ENCODE measurements around the gene TOPAZ1. TPM values are rescaled to one million over a fixed set of nuclear protein-coding genes. Genes with fewer than 3 reads are reported as not detected.

TOPAZ1 gene
- total RNA-seq, 4 donors from 2014 or later: not detected

DNA sequence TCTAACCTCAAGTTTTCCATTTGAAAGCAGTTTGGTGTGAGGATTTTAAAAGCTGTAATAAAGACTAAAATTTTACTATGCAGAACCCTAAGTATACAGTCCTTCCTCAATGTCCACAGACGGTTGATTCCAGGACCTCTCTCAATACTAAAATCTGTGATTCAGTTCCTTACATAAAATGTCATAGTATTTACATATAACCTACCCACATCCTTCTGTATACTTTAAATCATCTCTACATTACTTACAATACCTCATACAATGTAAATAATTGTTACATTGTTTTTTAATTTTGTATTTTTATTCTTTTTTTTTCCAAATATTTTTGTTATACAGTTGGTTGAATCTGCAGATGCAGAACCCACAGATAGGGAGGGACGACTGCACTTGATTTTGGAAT lies 2.8 kb upstream of the TOPAZ1 start:
- TF ChIP-seq, protein P1, sequence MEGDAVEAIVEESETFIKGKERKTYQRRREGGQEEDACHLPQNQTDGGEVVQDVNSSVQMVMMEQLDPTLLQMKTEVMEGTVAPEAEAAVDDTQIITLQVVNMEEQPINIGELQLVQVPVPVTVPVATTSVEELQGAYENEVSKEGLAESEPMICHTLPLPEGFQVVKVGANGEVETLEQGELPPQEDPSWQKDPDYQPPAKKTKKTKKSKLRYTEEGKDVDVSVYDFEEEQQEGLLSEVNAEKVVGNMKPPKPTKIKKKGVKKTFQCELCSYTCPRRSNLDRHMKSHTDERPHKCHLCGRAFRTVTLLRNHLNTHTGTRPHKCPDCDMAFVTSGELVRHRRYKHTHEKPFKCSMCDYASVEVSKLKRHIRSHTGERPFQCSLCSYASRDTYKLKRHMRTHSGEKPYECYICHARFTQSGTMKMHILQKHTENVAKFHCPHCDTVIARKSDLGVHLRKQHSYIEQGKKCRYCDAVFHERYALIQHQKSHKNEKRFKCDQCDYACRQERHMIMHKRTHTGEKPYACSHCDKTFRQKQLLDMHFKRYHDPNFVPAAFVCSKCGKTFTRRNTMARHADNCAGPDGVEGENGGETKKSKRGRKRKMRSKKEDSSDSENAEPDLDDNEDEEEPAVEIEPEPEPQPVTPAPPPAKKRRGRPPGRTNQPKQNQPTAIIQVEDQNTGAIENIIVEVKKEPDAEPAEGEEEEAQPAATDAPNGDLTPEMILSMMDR (IDR thresholded peaks at IDR 0.05): no peak
- ATAC-seq (ENCODE audit: low FRiP score): no peak
- DNase-seq (ENCODE audit: low spot score): no peak

DNA sequence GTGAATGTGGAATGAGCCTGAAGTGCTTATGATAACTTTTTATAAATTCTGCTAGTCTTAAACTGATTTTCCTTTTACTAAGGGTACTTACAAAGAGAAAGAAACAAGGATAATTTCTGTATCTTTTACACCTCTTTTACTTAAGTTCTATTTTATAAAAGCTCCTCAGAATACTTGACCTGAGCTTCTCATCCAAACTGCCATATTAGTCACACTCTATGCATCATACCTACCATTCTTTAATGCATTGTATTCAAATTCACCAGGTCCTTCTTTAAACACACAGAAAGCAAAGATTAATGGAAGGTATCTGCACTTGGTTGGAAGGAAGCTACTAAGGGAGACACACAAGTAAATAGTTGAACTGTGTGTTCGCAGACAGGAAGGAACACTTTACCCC lies 1.6 kb upstream of the TOPAZ1 start:
- no peak for DNase-seq (ENCODE audit: low spot score)
- ATAC-seq (ENCODE audit: low FRiP score): no peak
- TF ChIP-seq, protein P1 (IDR thresholded peaks at IDR 0.05): no peak

DNA sequence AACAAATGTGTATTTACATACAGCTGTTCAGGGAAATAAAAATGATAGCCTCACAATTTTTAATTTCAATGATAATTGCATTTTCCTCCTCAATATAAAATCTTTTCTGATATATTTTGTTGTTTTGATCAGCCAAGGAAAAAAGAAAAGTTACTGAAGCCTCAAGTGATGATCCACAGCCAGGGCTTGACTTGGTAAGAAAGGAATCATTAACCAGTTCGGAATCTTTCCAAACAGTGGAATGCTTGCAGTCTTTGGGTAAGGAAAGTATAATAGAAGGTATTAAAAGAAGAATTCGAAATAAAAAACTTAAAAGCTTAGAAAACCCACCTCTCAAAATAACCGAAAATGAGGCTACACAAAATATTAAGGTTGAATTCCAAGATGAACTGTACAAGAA lies 1.0 kb downstream of the TOPAZ1 start:
- TF ChIP-seq, protein P1 (IDR thresholded peaks at IDR 0.05): no peak
- no peak for ATAC-seq (ENCODE audit: low FRiP score)
- no peak for DNase-seq (ENCODE audit: low spot score)

DNA sequence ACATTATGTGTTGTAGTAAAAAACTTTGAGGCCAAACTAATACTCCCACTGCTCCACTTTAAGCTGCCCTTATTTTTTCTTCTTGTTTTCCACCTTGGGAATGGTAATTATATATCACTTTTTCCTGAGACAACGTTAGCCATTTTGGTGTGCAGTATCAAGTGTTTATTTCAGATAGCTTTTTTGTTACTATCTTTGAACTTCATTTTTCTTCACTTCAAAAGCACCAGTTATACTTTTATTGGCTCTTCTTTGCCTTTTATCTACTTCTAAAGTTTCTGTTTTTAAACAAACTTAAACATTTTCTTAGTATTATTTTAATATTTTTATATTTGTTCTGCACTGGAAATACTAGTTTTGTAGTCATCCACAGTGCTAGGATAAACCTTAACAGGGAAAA lies 6.5 kb downstream of the TOPAZ1 start:
- TF ChIP-seq, protein P1 (IDR thresholded peaks at IDR 0.05): no peak
- ATAC-seq (ENCODE audit: low FRiP score): no peak
- no peak for DNase-seq (ENCODE audit: low spot score)

DNA sequence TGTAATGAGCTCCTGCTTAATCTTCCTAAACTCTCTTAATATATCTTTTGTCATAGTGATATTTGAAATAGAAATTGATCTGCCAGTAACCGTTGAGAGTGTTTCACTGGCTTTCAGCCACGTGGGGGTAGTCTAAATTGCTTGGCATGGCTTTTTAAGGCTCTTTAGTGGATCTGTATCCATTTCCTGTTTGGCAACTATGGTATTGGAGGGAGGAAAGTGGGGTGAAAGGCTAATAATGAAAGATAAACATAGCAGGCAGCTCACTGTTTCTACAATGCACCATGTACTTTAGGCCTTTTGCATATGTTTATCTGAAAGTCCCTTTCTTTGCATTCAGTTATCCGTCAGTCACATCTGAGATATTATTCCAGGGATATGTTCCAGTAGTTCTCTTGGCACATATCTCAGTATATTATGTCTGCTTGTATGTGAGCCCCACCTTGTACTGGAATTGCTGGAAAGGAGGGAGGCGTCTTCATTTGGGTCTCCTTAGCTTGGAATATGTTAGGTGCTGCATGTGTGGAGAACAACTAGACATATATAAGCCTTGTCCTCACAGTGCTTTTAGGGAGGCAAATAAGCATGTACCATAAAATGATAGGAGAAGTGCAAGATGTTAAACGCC lies 10.8 kb downstream of the TOPAZ1 start:
- ATAC-seq (ENCODE audit: low FRiP score) (no peak), DNase-seq (ENCODE audit: low spot score) (no peak)
- TF ChIP-seq, protein P1 (IDR thresholded peaks at IDR 0.05): no peak

DNA sequence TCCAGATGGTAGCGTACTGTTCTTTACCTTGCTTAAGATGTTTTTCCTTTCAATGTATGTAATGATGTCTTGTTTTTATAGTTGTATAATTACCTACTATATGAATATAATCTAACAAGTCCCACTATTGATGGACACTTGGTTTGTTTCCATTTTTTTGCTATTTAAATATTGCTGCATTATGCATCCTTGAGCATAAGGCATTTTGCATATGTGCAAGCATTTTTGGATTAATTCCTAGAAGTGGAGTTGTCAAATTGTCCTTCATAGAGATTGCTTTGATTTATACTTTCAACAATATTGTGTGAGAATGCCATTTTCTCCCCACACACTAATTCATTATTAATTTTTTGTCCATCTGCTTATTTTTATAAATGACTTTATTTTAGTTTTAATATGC lies 17.7 kb downstream of the TOPAZ1 start:
- TF ChIP-seq, protein P1 (IDR thresholded peaks at IDR 0.05): no peak
- no peak for ATAC-seq (ENCODE audit: low FRiP score)
- DNase-seq (ENCODE audit: low spot score): no peak

DNA sequence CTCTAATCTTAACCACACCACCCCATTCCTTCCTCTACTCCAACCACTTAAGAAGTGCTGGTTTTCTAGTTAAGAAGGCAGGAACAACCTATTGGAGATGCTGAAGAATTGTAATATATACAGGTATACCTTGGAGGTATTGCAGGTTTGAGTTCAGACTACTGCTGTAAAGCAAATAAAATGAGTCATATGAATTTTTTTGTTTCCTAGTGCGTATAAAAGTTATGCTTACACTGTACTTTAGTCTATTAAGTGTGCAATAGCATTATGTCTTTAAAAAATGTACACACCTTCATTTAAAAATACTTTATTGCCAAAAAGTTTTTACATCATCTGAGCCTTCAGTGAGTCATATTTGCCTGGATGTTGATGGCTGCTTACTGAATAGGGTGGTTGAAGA lies 22.5 kb downstream of the TOPAZ1 start:
- no peak for DNase-seq (ENCODE audit: low spot score)
- TF ChIP-seq, protein P1 (IDR thresholded peaks at IDR 0.05): no peak
- no peak for ATAC-seq (ENCODE audit: low FRiP score)

Data from omental fat pad (tissue), 4 donors.